Peyer's patch (tissue), 4 donors: Measurements from ENCODE around the gene PWWP2B.

ENCODE experiments used
- CTCF ChIP-seq, 6 experiments: fragments of 450-650 bp in 4 of 6; fragments of 200-600 bp in 2 of 6; sonication (generic) in 1 of 6; IDR thresholded peaks; one replicate each; pipeline ENCODE4 v1.5.1; 2017 to 2019; ENCODE audit warnings: antibody characterized with exemption in 6 of 6, mild to moderate bottlenecking in 3 of 6, moderate library complexity in 1 of 6
- POLR2A ChIP-seq, 2 donors: fragments of 450-650 bp; IDR thresholded peaks; one replicate each; pipeline ENCODE4 v1.5.1; 2017; ENCODE audit warnings: antibody characterized with exemption in 2 of 2, mild to moderate bottlenecking in 2 of 2, moderate library complexity in 2 of 2

DNA sequence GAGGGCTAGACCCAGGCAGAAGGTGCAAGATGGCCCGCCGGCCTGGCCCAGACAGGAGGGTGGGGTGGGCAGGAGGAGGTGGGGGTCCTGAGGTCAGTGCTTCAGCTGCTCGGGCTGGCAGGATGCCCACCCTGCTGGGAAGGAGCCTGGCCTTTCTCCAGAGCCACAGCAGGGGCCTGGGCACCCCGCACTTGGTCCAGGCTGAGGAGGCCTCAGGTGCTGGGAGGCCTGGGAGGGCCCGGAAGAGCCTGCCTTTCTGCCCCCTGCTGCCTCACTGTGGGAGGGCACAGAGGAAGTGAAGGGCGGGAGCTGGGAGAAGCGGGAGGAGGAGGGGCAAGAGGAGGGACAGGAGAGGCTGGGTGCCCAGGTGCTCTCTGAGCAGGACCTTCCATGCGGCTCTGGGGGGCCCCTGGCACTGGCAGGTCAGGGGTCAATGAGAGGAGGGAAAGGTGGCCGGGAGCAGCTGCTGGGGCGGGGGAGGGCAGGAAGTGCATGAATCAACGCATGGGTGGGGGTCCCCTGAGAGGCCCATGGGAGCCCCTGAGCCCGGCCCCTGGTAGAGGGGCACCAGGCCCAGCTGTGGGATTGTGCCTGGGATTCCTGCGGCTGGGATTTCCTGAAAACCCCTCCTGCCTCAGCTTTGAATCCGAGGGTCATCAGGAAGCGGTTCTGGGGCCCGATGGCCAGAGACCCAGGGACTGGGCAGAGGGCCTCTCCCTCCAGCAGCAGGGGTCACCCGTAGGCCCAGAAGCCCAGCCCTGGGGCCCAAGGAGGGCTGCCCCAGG is 49.9 kb downstream of the PWWP2B start:
- TF ChIP-seq POLR2A (IDR thresholded peaks at IDR 0.05) = peak; percentile 28 to 69
- peak; percentile 47 to 83 (median 69) for TF ChIP-seq CTCF (IDR thresholded peaks at IDR 0.05)
